HCT116 (cell line): ENCODE measurements around the gene FLVCR2.

Experiments used
- CTCF ChIP-seq, 3 experiments: fragments of 200-600 bp in 1 of 3; sonication (generic) in 1 of 3; IDR thresholded peaks in 2 of 3; conservative IDR thresholded peaks in 1 of 3; 2 replicates each; pipeline ENCODE4 v1.5.1; 2012 to 2017; ENCODE audit warnings: low read depth in 2 of 3, low read length in 2 of 3, antibody characterized with exemption in 1 of 3, borderline replicate concordance in 1 of 3, control low read depth in 1 of 3, mild to moderate bottlenecking in 1 of 3, mixed read lengths in 1 of 3, mixed run types in 1 of 3, moderate library complexity in 1 of 3; ENCODE audit not compliant: insufficient read depth in 1 of 3
- EGR1 ChIP-seq: IDR thresholded peaks from 2 replicates; pipeline ENCODE4 v1.6.1; 2012; ENCODE audit warnings: low read depth
- POLR2A ChIP-seq: IDR thresholded peaks from 2 replicates; pipeline ENCODE4 v1.7.0; 2011; ENCODE audit warnings: borderline replicate concordance; ENCODE audit not compliant: insufficient read depth, insufficient read length; ENCODE audit errors: extremely low read depth
- REST ChIP-seq: IDR thresholded peaks from 2 replicates; pipeline ENCODE4 v1.6.1; 2012; ENCODE audit warnings: low read depth
- YY1 ChIP-seq: IDR thresholded peaks from 2 replicates; pipeline ENCODE4 v1.6.1; 2011; ENCODE audit warnings: low read length, low read depth, moderate library complexity, mild to moderate bottlenecking; ENCODE audit not compliant: insufficient replicate concordance; ENCODE audit errors: extremely low read depth

GRCh38 chr14:75650253-75651058, 72.0 kb downstream of the FLVCR2 start:
- TF ChIP-seq EGR1 (no peak), REST (no peak), CTCF (IDR thresholded peaks at IDR 0.05 in 2 of 3, conservative IDR thresholded peaks at IDR 0.05 in 1 of 3; ENCODE audit: borderline replicate concordance in 1 of 3, insufficient read depth in 1 of 3, low read depth in 2 of 3, low read length in 2 of 3) (no peak), YY1 (no peak), POLR2A (no peak)
